Measurements from ENCODE around the gene ASXL2. TPM values are rescaled to one million over a fixed set of nuclear protein-coding genes. Genes with fewer than 3 reads are reported as not detected.

The ASXL2 gene
- total RNA-seq, 1 donor from 2014 or later: 25.4 TPM

GRCh38 chr2:25685741-25686140 lies 192.5 kb downstream of the ASXL2 start:
- Mint-ChIP-seq H3K9me3 (no peaks in the 10 kb centered on the region), H3K4me1 (peaks cover 10% of the 10 kb centered on the region), H3K27me3 (ENCODE audit: low read depth) (no peaks in the 10 kb centered on the region), H3K36me3 (no peaks in the 10 kb centered on the region), H3K27ac (no peak overlapping the region), H3K4me3 (no peak overlapping the region)
- TF ChIP-seq, protein P1, sequence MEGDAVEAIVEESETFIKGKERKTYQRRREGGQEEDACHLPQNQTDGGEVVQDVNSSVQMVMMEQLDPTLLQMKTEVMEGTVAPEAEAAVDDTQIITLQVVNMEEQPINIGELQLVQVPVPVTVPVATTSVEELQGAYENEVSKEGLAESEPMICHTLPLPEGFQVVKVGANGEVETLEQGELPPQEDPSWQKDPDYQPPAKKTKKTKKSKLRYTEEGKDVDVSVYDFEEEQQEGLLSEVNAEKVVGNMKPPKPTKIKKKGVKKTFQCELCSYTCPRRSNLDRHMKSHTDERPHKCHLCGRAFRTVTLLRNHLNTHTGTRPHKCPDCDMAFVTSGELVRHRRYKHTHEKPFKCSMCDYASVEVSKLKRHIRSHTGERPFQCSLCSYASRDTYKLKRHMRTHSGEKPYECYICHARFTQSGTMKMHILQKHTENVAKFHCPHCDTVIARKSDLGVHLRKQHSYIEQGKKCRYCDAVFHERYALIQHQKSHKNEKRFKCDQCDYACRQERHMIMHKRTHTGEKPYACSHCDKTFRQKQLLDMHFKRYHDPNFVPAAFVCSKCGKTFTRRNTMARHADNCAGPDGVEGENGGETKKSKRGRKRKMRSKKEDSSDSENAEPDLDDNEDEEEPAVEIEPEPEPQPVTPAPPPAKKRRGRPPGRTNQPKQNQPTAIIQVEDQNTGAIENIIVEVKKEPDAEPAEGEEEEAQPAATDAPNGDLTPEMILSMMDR (IDR thresholded peaks at IDR 0.05; ENCODE audit: unreplicated experiment): no peak
- DNase-seq (ENCODE audit: low spot score in 2 of 2, unreplicated experiment in 2 of 2): no peak

DNA sequence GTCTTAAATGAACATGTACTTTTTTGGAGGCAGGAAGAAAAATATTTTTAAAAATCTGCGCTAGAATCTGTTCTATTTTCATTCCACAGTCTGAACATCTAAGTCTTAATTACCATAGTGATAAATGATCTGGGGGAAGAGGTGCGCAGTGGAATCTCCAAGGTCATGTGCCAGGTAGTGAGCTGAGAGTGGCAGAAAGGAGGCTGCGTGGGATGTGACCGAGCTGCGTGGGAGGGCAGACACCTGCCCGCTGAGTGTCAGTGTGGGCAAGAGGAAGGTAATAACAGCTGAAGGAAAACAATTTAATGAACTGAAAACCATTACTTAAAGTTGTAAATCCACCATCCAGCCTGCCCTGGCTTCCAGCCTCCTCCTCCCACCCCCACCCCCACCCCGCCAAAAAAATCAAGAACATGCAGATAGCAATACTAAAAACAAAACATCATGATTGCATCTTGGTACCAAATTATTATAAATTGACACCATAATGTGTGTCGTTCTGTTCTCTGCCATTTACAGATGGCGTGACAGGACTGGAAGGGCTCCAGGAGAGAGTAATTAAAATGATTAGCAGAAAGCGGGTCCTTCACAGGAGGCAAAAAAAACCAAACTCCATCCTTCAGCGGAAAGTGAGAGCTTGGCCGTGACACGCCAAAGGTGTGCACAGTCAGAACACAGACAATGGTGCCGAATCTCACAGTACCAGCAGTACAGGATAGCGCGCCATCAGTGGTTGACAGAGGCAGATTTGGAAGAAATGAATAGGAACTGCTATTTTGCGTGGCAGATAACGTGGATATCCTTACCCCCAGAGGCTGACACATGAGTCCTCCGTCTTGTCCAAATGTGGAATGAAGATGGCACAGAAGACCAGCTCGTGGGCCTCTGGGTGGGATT lies 193.5 kb downstream of the ASXL2 start:
- Mint-ChIP-seq H3K27ac (no peak overlapping the region), H3K36me3 (no peaks in the 10 kb centered on the region), H3K4me3 (no peak overlapping the region), H3K4me1 (peaks cover 10% of the 10 kb centered on the region), H3K9me3 (no peaks in the 10 kb centered on the region), H3K27me3 (ENCODE audit: low read depth) (no peaks in the 10 kb centered on the region)
- TF ChIP-seq, protein P1 (IDR thresholded peaks at IDR 0.05; ENCODE audit: unreplicated experiment): no peak
- DNase-seq (ENCODE audit: low spot score in 2 of 2, unreplicated experiment in 2 of 2): no peak

Other genes starting within 250 kb of the ASXL2 start
- 30.1 to 37.7 TPM (median 36.3 TPM) in 3 replicates for gene DTNB, start 204.9 kb downstream of the ASXL2 start, total RNA-seq
- gene KIF3C, start 104.0 kb upstream of the ASXL2 start, total RNA-seq: 31.9 to 39.5 TPM (median 39.5 TPM) in 3 replicates
- 86.5 to 90.6 TPM (median 90.2 TPM) in 3 replicates for gene RAB10, start 155.6 kb upstream of the ASXL2 start, total RNA-seq

Measured in mesothelial cell of epicardium (in vitro differentiated cells).